Measurements from ENCODE around the gene TMEM250.

GRCh38 chr9:136152543-136152866 is 33.8 kb upstream of the TMEM250 start:
- TF ChIP-seq CTCF (IDR thresholded peaks at IDR 0.05 in 4 of 5, conservative IDR thresholded peaks at IDR 0.05 in 1 of 5) (no peak), POLR2A (IDR thresholded peaks at IDR 0.05) (no peak)

All from gastrocnemius medialis (tissue), 4 donors.